Astrocyte (in vitro differentiated cells and primary cell): ENCODE measurements around the gene FASTKD1. TPM values are rescaled to one million over a fixed set of nuclear protein-coding genes. Genes with fewer than 3 reads are reported as not detected.
"Not testable (repeated sequence)": the region's sequence is repeated elsewhere in the genome, so short reads cannot be mapped to it uniquely, and the experiment has no call there.

Source experiments
- DNase-seq: peaks from one replicate; pipeline ENCODE4 v3.0.0-alpha.2; 2010; ENCODE audit warnings: low read depth
- FAIRE-seq: peaks from 2 replicates; lab custom pipeline; 2011; peaks lifted over from hg19 to GRCh38; lab: Jason Lieb, UNC
- H2AFZ ChIP-seq: 2 replicates; pipeline ENCODE4 v1.6.0; 2012; ENCODE audit warnings: low read depth, low read length, inconsistent platforms
- H3K27ac ChIP-seq: 2 replicates; pipeline ENCODE4 v1.5.1; 2011; ENCODE audit warnings: low read depth, low read length, inconsistent platforms
- H3K27me3 ChIP-seq: 2 replicates; pipeline ENCODE4 v1.6.0; 2011; ENCODE audit warnings: low read length, inconsistent platforms; ENCODE audit not compliant: insufficient read depth
- H3K36me3 ChIP-seq: 2 replicates; pipeline ENCODE4 v1.5.1; 2011; ENCODE audit warnings: low read length, inconsistent platforms; ENCODE audit not compliant: insufficient read depth
- H3K4me1 ChIP-seq: 2 replicates; pipeline ENCODE4 v1.5.1; 2011; ENCODE audit warnings: low read length, inconsistent platforms; ENCODE audit not compliant: insufficient read depth
- H3K4me2 ChIP-seq: 2 replicates; pipeline ENCODE4 v1.6.0; 2012; ENCODE audit warnings: low read length, inconsistent platforms
- H3K4me3 ChIP-seq: 2 replicates; pipeline ENCODE4 v1.5.1; 2011; ENCODE audit warnings: low read depth, mild to moderate bottlenecking, low read length, inconsistent platforms; ENCODE audit not compliant: insufficient read depth
- H3K79me2 ChIP-seq: 2 replicates; pipeline ENCODE4 v1.6.0; 2012; ENCODE audit warnings: mild to moderate bottlenecking, low read length, inconsistent platforms; ENCODE audit not compliant: insufficient read depth
- H3K9ac ChIP-seq: 2 replicates; pipeline ENCODE4 v1.6.0; 2012; ENCODE audit warnings: mild to moderate bottlenecking, low read length, inconsistent platforms
- H3K9me3 ChIP-seq: 2 replicates; pipeline ENCODE4 v1.5.1; 2012; ENCODE audit warnings: low read depth, mild to moderate bottlenecking, low read length, inconsistent platforms; ENCODE audit not compliant: insufficient read depth
- H4K20me1 ChIP-seq: 2 replicates; pipeline ENCODE4 v1.6.0; 2012; ENCODE audit warnings: low read length, inconsistent platforms; ENCODE audit not compliant: insufficient read depth
- H3K27ac Mint-ChIP-seq: one replicate; pipeline ENCODE4 v1.8.0; 2021; ENCODE audit warnings: mild to moderate bottlenecking, mixed read lengths; ENCODE audit not compliant: unreplicated experiment
- H3K27me3 Mint-ChIP-seq: one replicate; pipeline ENCODE4 v1.8.0; 2021; ENCODE audit warnings: low read depth, mixed read lengths; ENCODE audit not compliant: unreplicated experiment
- H3K36me3 Mint-ChIP-seq: one replicate; pipeline ENCODE4 v1.8.0; 2021; ENCODE audit warnings: low read depth, mixed read lengths; ENCODE audit not compliant: unreplicated experiment
- H3K4me1 Mint-ChIP-seq: one replicate; pipeline ENCODE4 v1.8.0; 2021; ENCODE audit warnings: low read depth, mixed read lengths; ENCODE audit not compliant: unreplicated experiment
- H3K4me3 Mint-ChIP-seq: one replicate; pipeline ENCODE4 v1.8.0; 2021; ENCODE audit warnings: mild to moderate bottlenecking, moderate library complexity, mixed read lengths; ENCODE audit not compliant: unreplicated experiment
- H3K9me3 Mint-ChIP-seq: one replicate; pipeline ENCODE4 v1.8.0; 2021; ENCODE audit warnings: mild to moderate bottlenecking, mixed read lengths; ENCODE audit not compliant: unreplicated experiment
- EZH2 ChIP-seq: IDR thresholded peaks from 2 replicates; pipeline ENCODE4 v1.6.1; 2012; ENCODE audit warnings: mild to moderate bottlenecking, low read length, inconsistent platforms; ENCODE audit not compliant: insufficient read depth
- total RNA-seq: library from RNA; stranded (reverse); gene quantifications from 2 replicates; pipeline ENCODE4 v1.2.1, GENCODE V29; 2021
- TF ChIP-seq, protein P1 (sequence below): IDR thresholded peaks from 2 replicates; pipeline ENCODE4 v1.5.1; 2011; ENCODE audit warnings: low read depth, mild to moderate bottlenecking, inconsistent platforms, low read length, moderate library complexity; ENCODE audit not compliant: insufficient read depth

The FASTKD1 gene
- total RNA-seq, 1 donor from 2014 or later: 37.3 TPM

DNA sequence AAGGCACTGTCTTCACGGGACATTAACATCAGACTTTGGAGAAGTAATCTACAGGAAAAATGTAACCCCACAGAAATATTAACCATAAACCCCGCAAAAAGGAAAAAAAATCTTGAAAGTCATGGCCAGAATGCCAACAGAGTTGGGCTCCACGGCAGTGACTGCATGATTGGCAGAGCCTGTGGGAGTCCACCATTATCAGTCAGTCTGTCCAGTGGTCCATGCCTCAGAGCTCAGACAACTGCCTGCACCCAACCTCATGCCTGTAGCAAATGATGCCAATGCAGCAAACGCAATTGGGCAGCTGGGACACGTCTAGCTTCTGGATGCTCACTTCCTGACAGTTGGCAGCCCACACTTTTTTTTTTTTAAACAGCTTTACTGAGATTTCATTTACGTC is 5.4 kb upstream of the FASTKD1 start:
- H3K27me3 Mint-ChIP-seq: peaks cover 10% of the 10 kb centered on the region
- H3K27ac ChIP-seq: no peak overlapping the region
- H3K9ac ChIP-seq: no peak overlapping the region
- H4K20me1 ChIP-seq: no peaks in the 10 kb centered on the region
- H3K36me3 Mint-ChIP-seq: peaks cover 2% of the 10 kb centered on the region
- no peaks in the 10 kb centered on the region for H3K27me3 ChIP-seq
- no peak overlapping the region for H3K27ac Mint-ChIP-seq
- no peaks in the 10 kb centered on the region for H3K4me1 ChIP-seq
- H3K4me2 ChIP-seq: no peak overlapping the region
- H3K9me3 ChIP-seq: no peaks in the 10 kb centered on the region
- FAIRE-seq (no peak), DNase-seq (no peak)
- H3K79me2 ChIP-seq: peaks cover 2% of the 10 kb centered on the region
- no peak overlapping the region for H2AFZ ChIP-seq
- no peaks in the 10 kb centered on the region for H3K4me1 Mint-ChIP-seq
- no peak overlapping the region for H3K4me3 ChIP-seq
- H3K4me3 Mint-ChIP-seq: no peak overlapping the region
- H3K36me3 ChIP-seq: no peaks in the 10 kb centered on the region
- TF ChIP-seq, protein P1, sequence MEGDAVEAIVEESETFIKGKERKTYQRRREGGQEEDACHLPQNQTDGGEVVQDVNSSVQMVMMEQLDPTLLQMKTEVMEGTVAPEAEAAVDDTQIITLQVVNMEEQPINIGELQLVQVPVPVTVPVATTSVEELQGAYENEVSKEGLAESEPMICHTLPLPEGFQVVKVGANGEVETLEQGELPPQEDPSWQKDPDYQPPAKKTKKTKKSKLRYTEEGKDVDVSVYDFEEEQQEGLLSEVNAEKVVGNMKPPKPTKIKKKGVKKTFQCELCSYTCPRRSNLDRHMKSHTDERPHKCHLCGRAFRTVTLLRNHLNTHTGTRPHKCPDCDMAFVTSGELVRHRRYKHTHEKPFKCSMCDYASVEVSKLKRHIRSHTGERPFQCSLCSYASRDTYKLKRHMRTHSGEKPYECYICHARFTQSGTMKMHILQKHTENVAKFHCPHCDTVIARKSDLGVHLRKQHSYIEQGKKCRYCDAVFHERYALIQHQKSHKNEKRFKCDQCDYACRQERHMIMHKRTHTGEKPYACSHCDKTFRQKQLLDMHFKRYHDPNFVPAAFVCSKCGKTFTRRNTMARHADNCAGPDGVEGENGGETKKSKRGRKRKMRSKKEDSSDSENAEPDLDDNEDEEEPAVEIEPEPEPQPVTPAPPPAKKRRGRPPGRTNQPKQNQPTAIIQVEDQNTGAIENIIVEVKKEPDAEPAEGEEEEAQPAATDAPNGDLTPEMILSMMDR: no peak
- TF ChIP-seq EZH2: no peak
- H3K9me3 Mint-ChIP-seq: no peaks in the 10 kb centered on the region

DNA sequence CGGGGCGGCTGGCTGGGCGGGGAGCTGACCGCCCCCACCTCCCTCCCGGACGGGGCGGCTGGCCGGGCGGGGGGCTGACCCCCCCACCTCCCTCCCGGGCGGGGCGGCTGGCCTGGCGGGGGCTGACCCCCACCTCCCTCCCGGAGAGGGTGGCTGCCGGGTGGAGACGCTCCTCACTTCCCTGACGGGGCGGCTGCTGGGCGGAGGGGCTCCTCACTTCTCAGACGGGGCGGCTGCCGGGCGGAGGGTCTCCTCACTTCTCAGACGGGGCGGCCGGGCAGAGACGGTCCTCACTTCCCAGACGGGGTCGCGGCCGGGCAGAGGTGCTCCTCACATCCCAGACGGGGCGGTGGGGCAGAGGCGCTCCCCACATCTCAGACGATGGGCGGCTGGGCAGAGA is 1.6 kb upstream of the FASTKD1 start:
- H4K20me1 ChIP-seq, H3K27me3 ChIP-seq, H3K4me1 ChIP-seq, H3K4me3 Mint-ChIP-seq, H3K27ac Mint-ChIP-seq, FAIRE-seq, H2AFZ ChIP-seq, H3K9me3 Mint-ChIP-seq, H3K27ac ChIP-seq, H3K36me3 ChIP-seq, H3K27me3 Mint-ChIP-seq, H3K4me1 Mint-ChIP-seq, H3K4me3 ChIP-seq, H3K9ac ChIP-seq, DNase-seq, H3K36me3 Mint-ChIP-seq, H3K9me3 ChIP-seq, H3K4me2 ChIP-seq: not testable (repeated sequence)
- peaks cover 24% of the 10 kb centered on the region for H3K79me2 ChIP-seq

DNA sequence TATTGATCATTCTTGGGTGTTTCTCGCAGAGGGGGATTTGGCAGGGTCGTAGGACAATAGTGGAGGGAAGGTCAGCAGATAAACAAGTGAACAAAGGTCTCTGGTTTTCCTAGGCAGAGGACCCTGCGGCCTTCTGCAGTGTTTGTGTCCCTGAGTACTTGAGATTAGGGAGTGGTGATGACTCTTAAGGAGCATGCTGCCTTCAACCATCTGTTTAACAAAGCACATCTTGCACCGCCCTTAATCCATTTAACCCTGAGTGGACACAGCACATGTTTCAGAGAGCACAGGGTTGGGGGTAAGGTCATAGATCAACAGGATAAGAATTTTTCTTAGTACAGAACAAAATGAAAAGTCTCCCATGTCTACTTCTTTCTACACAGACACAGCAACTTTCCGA is 874 bp upstream of the FASTKD1 start:
- peaks cover 24% of the 10 kb centered on the region for H3K79me2 ChIP-seq
- not testable (repeated sequence) for H3K27me3 ChIP-seq, H3K9me3 Mint-ChIP-seq, DNase-seq, H3K4me1 ChIP-seq, H2AFZ ChIP-seq, H3K4me2 ChIP-seq, H3K9me3 ChIP-seq, H3K4me3 Mint-ChIP-seq, H3K9ac ChIP-seq, H3K4me1 Mint-ChIP-seq, H4K20me1 ChIP-seq, H3K36me3 ChIP-seq, H3K27ac ChIP-seq, H3K36me3 Mint-ChIP-seq, H3K27ac Mint-ChIP-seq, H3K4me3 ChIP-seq, FAIRE-seq, H3K27me3 Mint-ChIP-seq

DNA sequence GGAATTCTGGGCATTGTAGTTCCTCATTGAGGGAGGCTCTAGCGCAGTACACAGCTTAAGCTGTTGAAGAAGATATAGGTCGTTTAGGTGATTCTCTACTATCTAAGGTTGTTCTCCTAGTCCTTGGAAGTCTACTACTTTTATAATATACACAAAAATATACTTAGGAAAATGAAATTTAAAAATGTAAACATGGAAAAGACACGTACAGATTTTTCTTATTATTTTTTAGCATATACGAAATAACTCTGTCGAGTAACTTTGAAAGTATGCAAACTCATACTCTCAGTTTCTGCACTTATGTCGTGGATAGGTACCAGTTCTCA is 272 bp upstream of the FASTKD1 start:
- Mint-ChIP-seq H3K27me3 (peaks cover 7% of the 10 kb centered on the region), H3K36me3 (no peaks in the 10 kb centered on the region), H3K9me3 (no peaks in the 10 kb centered on the region), H3K4me3 (peak overlapping the region; percentile 97), H3K27ac (no peak overlapping the region), H3K4me1 (peaks cover 3% of the 10 kb centered on the region)
- no peak for TF ChIP-seq EZH2
- TF ChIP-seq, protein P1: no peak
- Histone ChIP-seq H3K4me1 (peaks cover 4% of the 10 kb centered on the region), H4K20me1 (no peaks in the 10 kb centered on the region), H3K27ac (peak overlapping the region; percentile 55), H3K9ac (peak overlapping the region; percentile 86), H3K4me3 (peak overlapping the region; percentile 92), H3K9me3 (no peaks in the 10 kb centered on the region), H3K79me2 (peaks cover 24% of the 10 kb centered on the region), H3K4me2 (peak overlapping the region; percentile 96), H3K36me3 (no peaks in the 10 kb centered on the region), H3K27me3 (no peaks in the 10 kb centered on the region), H2AFZ (peak overlapping the region; percentile 94)
- no peak for DNase-seq
- no peak for FAIRE-seq
